Heart left ventricle (tissue), 13 donors: ENCODE results near the gene ASPSCR1.

Experiments
- CTCF ChIP-seq, 12 donors: fragments of 200-600 bp; sonication (generic) in 4 of 12; IDR thresholded peaks; one replicate each; pipeline versions ENCODE4 v1.5.0 to v1.8.0; 2018 to 2022; ENCODE audit warnings: antibody characterized with exemption in 12 of 12, mild to moderate bottlenecking in 5 of 12
- POLR2A ChIP-seq, 2 donors: fragments of 450-650 bp; IDR thresholded peaks; one replicate each; pipeline ENCODE4 v1.6.1; 2017; ENCODE audit warnings: antibody characterized with exemption in 2 of 2, mild to moderate bottlenecking in 2 of 2, moderate library complexity in 2 of 2
- donor health status: ischemic (EF 13 %, LVEDD 7.1; RV severe dilation, severe dysfunction).
- donor health status: DM: no; HTN: yes; CAD: no.
- donor health status: DM: no; HTN: no; CAD: no.
- donor health status: ischemic (EF 25% LVEDD 6.9; RV normal size, moderate dysfunction).
- donor health status: ischemic (EF 25% LVEDD 5.7; RV mildly dilated, moderate dysfunction).
- donor health status: ischemic (EF 35%, LVEDD 5.7; RV mildly dilated, moderate dysfunction).
- donor health status: nonischemic (EF 11% LVEDD 7.7; RV severe dilation, severe dysfunction).
- donor health status: DM: yes; HTN: yes; CAD: no.
- donor health status: PGD.
- donor health status: ischemic (EF 29% LVEDD 5.4; RV normal size, mild dysfunction).
- donor health status: nonischemic (EF 23%, LVEDD 6.1; RV moderate dilation, normal function).

- no peak for TF ChIP-seq CTCF (IDR thresholded peaks at IDR 0.05)
- no peak for TF ChIP-seq POLR2A (IDR thresholded peaks at IDR 0.05)
Measured at GRCh38 chr17:82016061-82016874, 38.8 kb downstream of the ASPSCR1 start.
